ENCODE measurements around the gene FYB1. TPM values are rescaled to one million over a fixed set of nuclear protein-coding genes. Genes with fewer than 3 reads are reported as not detected.

FYB1 gene
- total RNA-seq, 1 experiment from 2014 or later = 0.46 TPM

DNA sequence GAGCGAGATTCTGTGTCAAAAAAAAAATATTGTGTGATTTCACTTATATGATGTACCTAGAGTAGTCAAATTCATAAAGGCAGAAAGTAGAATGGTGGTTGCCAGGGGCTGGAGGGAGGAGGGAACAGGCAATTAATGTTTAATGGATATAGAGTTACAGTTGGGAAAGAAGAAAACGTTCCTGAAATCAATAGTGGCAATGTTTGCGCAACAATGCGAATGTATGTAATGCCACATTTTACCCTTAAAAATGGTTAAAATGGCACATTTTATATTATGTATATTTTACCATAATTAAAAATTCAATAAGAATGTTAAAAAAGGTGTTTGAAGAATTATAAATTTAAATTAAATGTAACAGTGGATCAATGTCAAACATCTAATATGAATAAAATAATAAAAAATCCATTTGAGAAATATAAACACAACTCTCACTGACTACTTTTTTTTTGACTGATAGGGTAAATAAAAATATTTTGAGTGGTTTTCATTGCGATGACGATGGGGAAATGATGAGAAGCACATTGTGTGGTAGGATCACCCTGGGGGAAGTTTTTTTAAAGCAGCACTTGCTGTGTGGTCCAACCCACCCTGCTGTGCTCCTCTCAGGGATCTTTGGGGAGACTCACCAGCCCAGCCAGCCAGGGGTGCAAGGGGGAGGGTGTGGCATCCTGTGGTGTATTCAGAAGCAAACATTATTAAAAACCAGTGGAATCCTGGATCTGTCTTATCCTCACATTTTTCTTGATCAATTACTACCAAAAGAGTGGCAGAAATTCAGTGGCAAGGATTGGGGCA is 4.3 kb downstream of the FYB1 start:
- H3K27ac ChIP-seq (ENCODE audit: low read length) = no peak overlapping the region
- ChIA-PET CTCF (interaction anchor here (1.2 kb wide), 1 partner anchor 161 kb away, joined by 3 read pairs; no protein-coding TSS in a partner anchor), POLR2A (no interaction called here)
- no TSS peak for BruUV-seq (replicated peaks)
- no peaks in the 10 kb centered on the region for H3K27me3 ChIP-seq (ENCODE audit: control insufficient read depth, insufficient read depth, low read length)
- ATAC-seq (no peak), DNase-seq (ENCODE audit: low read depth, low spot score) (no peak)
- intact Hi-C loops (cut with micrococcal nuclease; ENCODE audit: unreplicated experiment) = loop anchor here (5.0 kb wide), 1 partner anchor 332 kb away; no protein-coding TSS in a partner anchor
- H3K4me3 ChIP-seq (ENCODE audit: low read depth in 2 of 2, low read length in 2 of 2) = no peak overlapping the region
- no peaks in the 10 kb centered on the region for H3K9me3 ChIP-seq (ENCODE audit: control insufficient read depth, insufficient read depth, low read depth, low read length)
- in situ Hi-C loops (cut with HindIII; ENCODE audit: low pct_unique_long_range_greater_than_20kb, low sequenced_read_pairs) = no loop called here
- H3K4me1 ChIP-seq (ENCODE audit: control insufficient read depth, insufficient read depth, low read length) = no peaks in the 10 kb centered on the region
- H3K36me3 ChIP-seq (ENCODE audit: control insufficient read depth, insufficient read depth, low read length) = no peaks in the 10 kb centered on the region
- no peak for TF ChIP-seq POLR2AphosphoS5 (IDR thresholded peaks at IDR 0.05; ENCODE audit: low read depth, low read length)
- no peak for TF ChIP-seq REST (IDR thresholded peaks at IDR 0.05; ENCODE audit: insufficient read depth in 1 of 2, low read depth in 2 of 2, low read length in 1 of 2)
- TF ChIP-seq, protein P1, sequence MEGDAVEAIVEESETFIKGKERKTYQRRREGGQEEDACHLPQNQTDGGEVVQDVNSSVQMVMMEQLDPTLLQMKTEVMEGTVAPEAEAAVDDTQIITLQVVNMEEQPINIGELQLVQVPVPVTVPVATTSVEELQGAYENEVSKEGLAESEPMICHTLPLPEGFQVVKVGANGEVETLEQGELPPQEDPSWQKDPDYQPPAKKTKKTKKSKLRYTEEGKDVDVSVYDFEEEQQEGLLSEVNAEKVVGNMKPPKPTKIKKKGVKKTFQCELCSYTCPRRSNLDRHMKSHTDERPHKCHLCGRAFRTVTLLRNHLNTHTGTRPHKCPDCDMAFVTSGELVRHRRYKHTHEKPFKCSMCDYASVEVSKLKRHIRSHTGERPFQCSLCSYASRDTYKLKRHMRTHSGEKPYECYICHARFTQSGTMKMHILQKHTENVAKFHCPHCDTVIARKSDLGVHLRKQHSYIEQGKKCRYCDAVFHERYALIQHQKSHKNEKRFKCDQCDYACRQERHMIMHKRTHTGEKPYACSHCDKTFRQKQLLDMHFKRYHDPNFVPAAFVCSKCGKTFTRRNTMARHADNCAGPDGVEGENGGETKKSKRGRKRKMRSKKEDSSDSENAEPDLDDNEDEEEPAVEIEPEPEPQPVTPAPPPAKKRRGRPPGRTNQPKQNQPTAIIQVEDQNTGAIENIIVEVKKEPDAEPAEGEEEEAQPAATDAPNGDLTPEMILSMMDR (IDR thresholded peaks at IDR 0.05) = no peak
- TF ChIP-seq SIN3A (IDR thresholded peaks at IDR 0.05; ENCODE audit: borderline replicate concordance, insufficient read depth, low read depth, low read length) = no peak
- TF ChIP-seq TCF7L2 (IDR thresholded peaks at IDR 0.05; ENCODE audit: low read depth, low read length) = no peak

DNA sequence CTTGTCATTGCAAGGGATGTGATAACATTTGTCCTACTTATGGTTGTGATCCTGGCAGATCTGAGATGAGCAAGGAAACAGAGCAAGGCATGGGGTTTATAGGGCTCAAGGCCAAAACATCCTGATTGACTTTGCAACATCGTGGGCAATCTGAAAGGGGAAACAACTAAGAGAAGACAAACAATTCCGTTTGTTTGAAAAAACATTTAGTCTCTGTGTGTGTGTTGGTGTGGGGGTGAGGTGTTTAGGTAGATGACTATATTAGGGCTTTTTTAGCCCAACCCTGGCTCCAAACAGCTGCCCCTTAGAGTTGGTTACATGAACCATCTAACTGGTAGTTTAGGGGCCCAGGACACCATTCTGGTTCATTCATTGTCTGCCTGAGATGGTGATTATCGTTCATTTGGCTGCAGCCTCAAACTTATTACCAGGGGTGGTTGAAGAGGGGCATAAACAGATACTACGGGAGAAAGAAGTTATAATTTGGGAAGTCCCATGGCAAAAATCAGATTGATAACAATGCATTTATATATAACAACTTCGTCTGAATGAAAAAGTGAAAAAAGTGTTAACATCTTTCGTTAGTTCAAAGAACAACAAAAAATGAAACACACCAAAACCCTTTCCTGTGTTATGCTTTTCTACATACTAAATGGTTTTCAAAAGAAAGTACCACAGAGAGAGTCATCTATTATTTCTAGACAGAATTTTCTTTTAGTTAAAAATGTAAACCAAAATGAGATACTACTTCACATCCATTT is 5.7 kb downstream of the FYB1 start:
- in situ Hi-C loops (cut with HindIII; ENCODE audit: low pct_unique_long_range_greater_than_20kb, low sequenced_read_pairs) (no loop called here), intact Hi-C loops (cut with micrococcal nuclease; ENCODE audit: unreplicated experiment) (no loop called here)
- ATAC-seq = no peak
- ChIA-PET POLR2A (no interaction called here), CTCF (no interaction called here)
- Histone ChIP-seq H3K27me3 (ENCODE audit: control insufficient read depth, insufficient read depth, low read length) (no peaks in the 10 kb centered on the region), H3K4me1 (ENCODE audit: control insufficient read depth, insufficient read depth, low read length) (no peaks in the 10 kb centered on the region), H3K27ac (ENCODE audit: low read length) (no peak overlapping the region), H3K36me3 (ENCODE audit: control insufficient read depth, insufficient read depth, low read length) (no peaks in the 10 kb centered on the region), H3K4me3 (ENCODE audit: low read depth in 2 of 2, low read length in 2 of 2) (no peak overlapping the region), H3K9me3 (ENCODE audit: control insufficient read depth, insufficient read depth, low read depth, low read length) (no peaks in the 10 kb centered on the region)
- no peak for TF ChIP-seq SIN3A (IDR thresholded peaks at IDR 0.05; ENCODE audit: borderline replicate concordance, insufficient read depth, low read depth, low read length)
- TF ChIP-seq REST (IDR thresholded peaks at IDR 0.05; ENCODE audit: insufficient read depth in 1 of 2, low read depth in 2 of 2, low read length in 1 of 2) = no peak
- TF ChIP-seq, protein P1 (IDR thresholded peaks at IDR 0.05) = no peak
- TF ChIP-seq POLR2AphosphoS5 (IDR thresholded peaks at IDR 0.05; ENCODE audit: low read depth, low read length) = no peak
- no peak for TF ChIP-seq TCF7L2 (IDR thresholded peaks at IDR 0.05; ENCODE audit: low read depth, low read length)
- DNase-seq (ENCODE audit: low read depth, low spot score) = no peak
- BruUV-seq (replicated peaks) = no TSS peak

Data from Panc1 (cell line).